Uterus (tissue), 4 donors: ENCODE measurements around the gene TMEM273. TPM values are rescaled to one million over a fixed set of nuclear protein-coding genes. Genes with fewer than 3 reads are reported as not detected.

ENCODE experiments used
- DNase-seq, 2 donors: peaks; one replicate each; pipeline ENCODE4 v3.0.0-alpha.2; 2019 to 2020
- H3K27ac ChIP-seq, 2 donors: fragments of 200-600 bp; sonication (generic); 1 replicate in 1 of 2; 2 replicates in 1 of 2; pipeline ENCODE4 v1.5.1; 2016 to 2018
- H3K27me3 ChIP-seq, 2 donors: fragments of 200-600 bp; sonication (generic); one replicate each; pipeline ENCODE4 v1.5.1; 2018 to 2019; ENCODE audit warnings: control low read depth in 1 of 2
- H3K36me3 ChIP-seq, 2 donors: fragments of 200-600 bp; sonication (generic); one replicate each; pipeline ENCODE4 v1.5.1; 2019; ENCODE audit warnings: control low read depth in 1 of 2
- H3K4me1 ChIP-seq, 2 donors: fragments of 200-600 bp; sonication (generic); one replicate each; pipeline ENCODE4 v1.5.1; 2018 to 2019; ENCODE audit warnings: control low read depth in 1 of 2
- H3K4me3 ChIP-seq, 2 donors: fragments of 200-600 bp; sonication (generic); 1 replicate in 1 of 2; 2 replicates in 1 of 2; pipeline ENCODE4 v1.5.1; 2018 to 2019; ENCODE audit warnings: mild to moderate bottlenecking in 1 of 2
- H3K9me3 ChIP-seq, 2 donors: fragments of 200-600 bp; sonication (generic); one replicate each; pipeline ENCODE4 v1.5.1; 2019; ENCODE audit warnings: control low read depth in 1 of 2
- POLR2A ChIP-seq, 2 donors: fragments of 450-650 bp; IDR thresholded peaks; one replicate each; pipeline ENCODE4 v1.6.1; 2016; ENCODE audit warnings: antibody characterized with exemption in 2 of 2, mild to moderate bottlenecking in 1 of 2, moderate library complexity in 1 of 2
- intact Hi-C: fragments of 100-400 bp; cut with DNase I; formaldehyde crosslinking; loops from one replicate; pipeline ENCODE4 v1.15.1; 2023; ENCODE audit warnings: low total_unique reads
- total RNA-seq, 4 donors: library from RNA; depleted of rRNA in 3 of 4; stranded (reverse); fragments of >200 nt in 3 of 4; gene quantifications; one replicate each; pipeline versions ENCODE4 v1.1.0 to v1.2.4, GENCODE V29; 2014 to 2023
- TF ChIP-seq, protein P1 (sequence below), 4 experiments: fragments of 200-600 bp in 2 of 4; fragments of 450-650 bp in 2 of 4; sonication (generic) in 2 of 4; IDR thresholded peaks; one replicate each; pipeline ENCODE4 v1.5.1; 2016 to 2019; ENCODE audit warnings: antibody characterized with exemption in 4 of 4, mild to moderate bottlenecking in 2 of 4, moderate library complexity in 1 of 4
- donor health status: DM: yes; HTN: yes; CAD: no.

TMEM273 gene
- total RNA-seq, 4 donors from 2014 or later = 8.5 to 38.9 (median 14.7) TPM

DNA sequence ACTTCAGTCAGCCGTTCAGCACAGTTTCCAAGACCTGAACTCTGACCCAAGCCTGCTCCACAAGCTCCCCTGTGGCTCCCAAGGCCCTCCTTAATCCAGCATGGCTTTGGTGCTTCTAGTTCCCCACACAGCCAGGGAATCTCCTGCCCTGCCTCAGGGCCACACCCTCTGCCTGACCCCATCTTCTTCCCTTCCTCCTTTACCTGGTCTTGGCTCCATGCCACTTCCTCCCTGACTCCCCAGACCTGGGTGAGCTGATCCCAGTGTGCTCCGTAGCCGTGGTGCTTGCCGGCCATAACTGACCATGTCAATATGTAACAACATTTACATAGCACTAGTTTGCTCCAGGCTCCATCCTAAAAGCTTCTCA, 20.0 kb downstream of the TMEM273 start:
- Histone ChIP-seq H3K27ac (no peak overlapping the region), H3K27me3 (no peaks in the 10 kb centered on the region), H3K4me1 (no peaks in the 10 kb centered on the region), H3K36me3 (no peaks in the 10 kb centered on the region), H3K9me3 (no peaks in the 10 kb centered on the region), H3K4me3 (no peak overlapping the region)
- TF ChIP-seq, protein P1, sequence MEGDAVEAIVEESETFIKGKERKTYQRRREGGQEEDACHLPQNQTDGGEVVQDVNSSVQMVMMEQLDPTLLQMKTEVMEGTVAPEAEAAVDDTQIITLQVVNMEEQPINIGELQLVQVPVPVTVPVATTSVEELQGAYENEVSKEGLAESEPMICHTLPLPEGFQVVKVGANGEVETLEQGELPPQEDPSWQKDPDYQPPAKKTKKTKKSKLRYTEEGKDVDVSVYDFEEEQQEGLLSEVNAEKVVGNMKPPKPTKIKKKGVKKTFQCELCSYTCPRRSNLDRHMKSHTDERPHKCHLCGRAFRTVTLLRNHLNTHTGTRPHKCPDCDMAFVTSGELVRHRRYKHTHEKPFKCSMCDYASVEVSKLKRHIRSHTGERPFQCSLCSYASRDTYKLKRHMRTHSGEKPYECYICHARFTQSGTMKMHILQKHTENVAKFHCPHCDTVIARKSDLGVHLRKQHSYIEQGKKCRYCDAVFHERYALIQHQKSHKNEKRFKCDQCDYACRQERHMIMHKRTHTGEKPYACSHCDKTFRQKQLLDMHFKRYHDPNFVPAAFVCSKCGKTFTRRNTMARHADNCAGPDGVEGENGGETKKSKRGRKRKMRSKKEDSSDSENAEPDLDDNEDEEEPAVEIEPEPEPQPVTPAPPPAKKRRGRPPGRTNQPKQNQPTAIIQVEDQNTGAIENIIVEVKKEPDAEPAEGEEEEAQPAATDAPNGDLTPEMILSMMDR (IDR thresholded peaks at IDR 0.05) = no peak
- no peak for TF ChIP-seq POLR2A (IDR thresholded peaks at IDR 0.05)
- intact Hi-C loops = loop anchor here (5.0 kb wide), 1 partner anchor 191 kb away; no protein-coding TSS in a partner anchor
- no peak for DNase-seq

DNA sequence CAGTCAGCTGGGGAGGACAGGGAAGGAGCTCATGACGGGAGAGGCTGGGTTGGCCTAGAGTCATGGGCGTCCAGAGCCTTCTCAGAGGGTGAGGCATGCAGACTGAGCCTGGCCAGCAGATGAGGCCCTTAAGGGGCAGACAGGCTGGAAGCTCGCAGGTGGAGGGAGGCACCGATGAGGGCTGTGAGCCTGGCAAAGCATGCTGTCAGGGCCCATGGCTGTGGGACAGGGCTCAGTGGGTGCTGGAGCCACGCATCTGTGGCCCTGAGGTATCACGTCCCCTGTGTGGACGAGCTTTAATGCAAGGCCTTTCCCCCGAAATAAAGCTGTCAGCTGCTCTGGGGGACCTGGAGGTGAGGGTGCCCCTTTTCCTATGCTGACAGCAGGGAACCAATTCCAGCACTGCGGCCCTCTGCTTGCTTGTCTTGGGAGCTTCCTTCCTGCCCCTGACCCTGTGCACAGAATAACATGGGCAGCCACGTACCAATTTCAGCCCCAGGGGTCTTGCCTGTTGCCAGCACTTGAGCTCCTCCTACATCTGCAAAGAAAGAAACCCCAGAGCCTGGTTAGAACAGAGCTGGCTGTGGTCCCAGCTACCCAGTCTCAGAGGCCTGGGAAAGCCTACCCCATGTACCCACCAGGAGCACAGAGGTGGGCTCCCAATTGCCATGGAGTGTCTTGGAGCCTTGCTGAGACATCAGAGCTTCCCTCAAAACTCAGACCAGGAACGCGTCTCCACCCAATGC, 20.6 kb downstream of the TMEM273 start:
- Histone ChIP-seq H3K27ac (no peak overlapping the region), H3K27me3 (no peaks in the 10 kb centered on the region), H3K9me3 (no peaks in the 10 kb centered on the region), H3K36me3 (no peaks in the 10 kb centered on the region), H3K4me3 (no peak overlapping the region), H3K4me1 (no peaks in the 10 kb centered on the region)
- DNase-seq = no peak
- TF ChIP-seq, protein P1 (IDR thresholded peaks at IDR 0.05) = no peak
- no peak for TF ChIP-seq POLR2A (IDR thresholded peaks at IDR 0.05)
- intact Hi-C loops = loop anchor here (5.0 kb wide), 1 partner anchor 190 kb away; no protein-coding TSS in a partner anchor

DNA sequence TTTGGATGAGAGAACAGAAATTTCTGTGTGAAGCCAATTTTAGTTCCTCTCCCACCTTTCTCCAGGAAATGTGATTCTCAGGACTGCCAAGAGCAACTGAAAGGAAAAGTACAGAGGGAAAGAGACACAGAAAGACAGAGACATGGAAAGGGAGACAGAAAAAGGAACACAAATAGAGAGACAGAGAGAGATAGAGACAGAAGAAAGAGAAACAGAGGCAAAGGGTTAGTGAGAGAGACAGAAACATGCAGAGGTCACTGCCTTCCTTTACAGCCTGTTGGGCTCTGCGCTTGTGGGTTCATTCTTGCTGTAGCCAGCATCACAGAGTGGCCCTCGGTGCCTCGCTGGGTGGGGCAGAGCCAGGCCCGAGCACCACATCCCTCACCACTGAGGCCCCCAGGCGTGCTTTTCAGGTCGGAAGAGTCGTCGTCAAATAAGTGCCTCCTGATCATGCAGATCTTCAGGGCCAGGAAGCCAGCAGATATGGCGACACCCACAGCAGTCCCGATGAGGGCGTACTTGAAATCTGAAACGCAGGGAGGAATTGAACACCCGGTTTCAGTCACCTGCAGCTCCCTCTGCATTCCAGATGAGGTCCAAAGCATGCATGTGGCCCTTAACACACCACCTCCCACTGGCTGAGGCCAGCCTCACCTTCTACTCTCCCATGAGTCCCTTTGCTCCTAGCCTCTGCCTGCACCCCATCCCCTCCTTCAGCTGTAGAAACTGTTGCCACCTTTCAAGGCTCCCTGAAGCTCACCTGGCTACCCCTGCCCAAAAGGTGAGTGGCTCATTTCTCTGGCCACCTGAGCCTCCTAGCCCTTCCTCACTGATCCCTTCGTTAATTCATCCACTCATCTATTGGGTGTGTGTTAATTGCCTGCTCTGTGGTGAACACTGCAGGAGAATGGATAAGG, 21.4 kb downstream of the TMEM273 start:
- Histone ChIP-seq H3K36me3 (no peaks in the 10 kb centered on the region), H3K27me3 (no peaks in the 10 kb centered on the region), H3K4me1 (no peaks in the 10 kb centered on the region), H3K9me3 (no peaks in the 10 kb centered on the region), H3K4me3 (no peak overlapping the region), H3K27ac (no peak overlapping the region)
- TF ChIP-seq, protein P1 (IDR thresholded peaks at IDR 0.05) = no peak
- no peak for TF ChIP-seq POLR2A (IDR thresholded peaks at IDR 0.05)
- no peak for DNase-seq
- intact Hi-C loops = loop anchor here (5.0 kb wide), 1 partner anchor 189 kb away; no protein-coding TSS in a partner anchor

DNA sequence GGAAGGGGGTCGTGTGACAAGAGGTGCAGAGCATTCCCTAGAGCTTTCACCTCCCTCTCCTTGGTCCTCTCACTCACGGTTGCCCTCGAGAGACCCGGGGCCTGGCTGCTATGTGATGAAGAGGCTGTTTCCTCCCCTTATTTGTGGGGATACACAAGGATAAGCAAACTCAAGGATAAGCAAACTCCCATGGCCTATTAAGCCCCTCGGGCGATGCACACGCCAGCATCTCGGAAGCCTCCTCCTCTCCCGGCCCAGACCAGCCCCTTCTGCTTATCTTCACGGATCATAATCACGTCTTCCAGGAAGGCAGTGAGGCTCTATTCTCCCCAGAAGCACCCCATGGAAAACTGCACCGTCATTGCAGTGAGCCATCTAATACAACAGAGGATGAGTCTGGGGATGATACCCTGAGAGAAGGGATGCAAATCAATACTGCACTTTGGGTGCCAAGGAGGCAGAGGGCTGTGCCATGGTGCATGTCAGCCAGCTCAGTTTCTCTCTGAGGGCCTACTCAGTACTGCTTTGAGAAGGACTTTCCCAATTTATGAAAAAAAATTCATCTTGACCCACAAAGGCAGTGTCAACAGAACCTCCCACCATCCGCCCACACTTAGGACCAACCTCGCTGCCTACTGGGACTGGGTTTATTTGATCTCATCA, 22.2 kb downstream of the TMEM273 start:
- Histone ChIP-seq H3K36me3 (no peaks in the 10 kb centered on the region), H3K4me1 (no peaks in the 10 kb centered on the region), H3K9me3 (no peaks in the 10 kb centered on the region), H3K27me3 (no peaks in the 10 kb centered on the region), H3K4me3 (no peak overlapping the region), H3K27ac (no peak overlapping the region)
- TF ChIP-seq POLR2A (IDR thresholded peaks at IDR 0.05) = no peak
- TF ChIP-seq, protein P1 (IDR thresholded peaks at IDR 0.05) = no peak
- DNase-seq = no peak
- intact Hi-C loops = loop anchor here (5.0 kb wide), 1 partner anchor 189 kb away; no protein-coding TSS in a partner anchor
